CD4-positive, alpha-beta T cell treated with Interleukin-6 at 100 ng/mL for 8 hours (primary cell): ENCODE data around the gene ERC2.

Experiments
- DNase-seq: peaks from one replicate; pipeline ENCODE4 v3.0.0-alpha.2; 2020; ENCODE audit warnings: mixed read lengths, low spot score

ERC2 gene

DNA sequence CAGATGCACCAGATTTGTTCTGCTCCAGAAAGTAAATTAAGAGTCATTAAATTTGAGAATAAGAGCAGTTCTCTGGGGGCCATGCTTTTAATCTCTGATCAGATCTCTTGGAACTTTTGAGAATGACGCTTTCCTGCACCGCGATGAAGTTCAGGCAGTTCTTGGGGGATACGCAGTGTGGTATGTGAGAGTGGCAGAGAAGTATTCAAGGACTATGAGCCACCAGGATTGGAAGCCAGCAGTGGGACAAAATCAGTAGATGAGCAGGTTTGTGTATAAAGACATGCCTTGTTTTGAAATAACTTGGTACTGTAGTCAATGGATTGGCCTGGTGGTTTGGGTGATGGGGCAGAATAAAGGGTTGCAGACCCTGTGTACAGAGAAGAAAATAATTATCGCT is 483.6 kb downstream of the ERC2 start:
- DNase-seq: no peak

DNA sequence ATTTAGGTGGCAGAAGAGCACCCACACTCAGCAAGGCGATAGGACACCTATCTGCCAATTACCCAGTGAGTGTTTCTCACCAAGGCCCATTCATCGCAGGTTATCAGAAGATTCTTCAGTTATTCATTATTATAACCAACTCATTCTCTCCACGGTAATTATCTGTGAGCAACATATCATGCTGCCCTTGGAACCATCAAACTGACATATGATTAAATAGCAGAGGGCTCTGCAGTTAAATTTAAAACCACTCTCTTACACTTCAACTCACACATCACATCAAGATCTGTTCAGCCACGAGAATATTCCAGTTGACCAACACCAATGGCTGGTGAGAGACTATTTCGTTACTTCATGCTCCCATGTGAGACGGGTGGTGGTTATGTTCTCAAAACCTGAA is 489.3 kb downstream of the ERC2 start:
- no peak for DNase-seq

DNA sequence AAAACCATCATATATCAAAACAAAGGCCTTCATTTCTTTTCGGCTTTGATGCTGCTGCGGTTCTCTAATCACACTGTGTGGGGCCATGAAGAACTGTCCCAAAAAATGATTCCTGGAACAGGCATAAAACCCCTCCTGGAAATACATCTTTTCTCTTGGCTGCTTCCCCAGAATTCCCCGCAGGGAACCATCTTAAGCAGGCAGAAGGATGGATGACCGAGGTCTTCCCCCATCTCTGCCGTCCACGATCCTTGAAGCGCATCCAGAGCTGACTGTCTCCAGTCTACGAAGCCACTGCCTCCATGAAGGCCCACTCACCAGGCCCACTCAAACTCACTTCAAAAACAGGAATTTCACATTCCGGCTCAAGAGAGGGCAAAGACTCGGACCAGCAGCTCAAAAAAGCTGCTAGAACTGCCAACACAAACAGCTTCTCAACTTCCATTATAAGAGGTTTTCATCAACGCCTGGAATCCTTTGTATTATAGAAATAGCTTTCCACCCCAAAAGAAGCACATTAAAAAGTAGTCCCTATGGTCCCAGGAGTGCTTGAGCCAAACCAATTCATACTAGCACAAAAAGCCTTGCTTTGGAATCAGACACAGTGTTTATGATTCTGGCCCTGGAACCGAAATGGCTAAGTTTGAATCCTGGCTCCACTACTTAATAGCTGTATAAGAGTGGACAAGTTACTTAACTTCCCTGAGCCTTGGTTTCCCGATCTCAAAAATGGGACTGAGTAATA is 493.7 kb downstream of the ERC2 start:
- no peak for DNase-seq

DNA sequence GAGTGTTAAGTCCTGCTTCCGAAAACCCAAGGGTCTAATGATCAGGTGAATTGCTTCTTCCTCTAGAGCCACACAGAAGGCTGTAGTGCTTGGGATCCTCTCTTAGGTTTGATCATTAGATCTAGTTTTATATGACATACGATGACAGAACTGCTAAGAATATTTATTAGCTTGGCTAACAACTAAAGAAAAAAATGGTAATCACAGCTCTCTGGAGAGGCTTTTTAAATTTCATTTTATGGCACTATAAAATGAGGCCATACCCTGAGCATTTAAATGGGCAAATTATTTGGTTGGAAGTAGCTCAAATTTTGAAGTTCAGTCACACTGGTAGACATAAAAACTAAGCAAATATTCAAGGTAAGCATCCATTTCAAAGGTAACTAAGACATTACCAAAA is 498.6 kb downstream of the ERC2 start:
- DNase-seq: no peak

DNA sequence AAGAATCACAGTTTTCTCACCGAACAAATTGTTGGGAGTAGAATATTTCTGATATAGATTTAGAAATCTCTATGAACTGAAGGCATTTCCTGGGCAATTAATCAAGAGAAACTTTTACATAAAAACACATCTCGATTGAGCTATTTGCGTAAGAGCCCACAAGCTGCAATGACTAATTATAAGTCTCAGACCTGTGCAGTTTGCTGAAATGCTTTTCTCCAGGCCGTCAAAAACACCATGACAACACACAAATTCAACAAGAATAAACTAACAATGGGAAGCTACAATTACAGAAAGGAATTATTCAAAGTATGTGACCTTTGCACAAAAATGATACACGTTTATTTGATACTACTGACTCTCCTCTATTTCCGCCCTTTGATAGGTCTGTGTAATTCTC is 499.9 kb downstream of the ERC2 start:
- no peak for DNase-seq

DNA sequence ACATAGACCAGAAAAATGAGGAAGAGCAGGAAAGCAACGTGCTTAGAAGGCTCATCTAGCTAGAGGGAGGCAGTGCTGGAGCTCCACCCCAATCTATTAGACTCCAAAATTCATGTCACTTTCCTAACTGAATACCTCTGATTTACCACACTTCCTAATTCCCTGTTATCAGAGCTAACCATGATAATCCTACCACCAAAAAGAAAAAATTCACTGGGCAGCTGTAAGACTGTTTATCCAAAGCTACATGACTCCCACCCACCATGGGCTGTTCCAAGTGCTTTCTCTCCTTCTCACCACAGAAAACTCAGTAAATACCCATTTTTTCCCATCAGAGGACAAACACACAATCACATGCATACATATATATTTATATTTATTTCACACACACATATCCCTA is 501.7 kb downstream of the ERC2 start:
- DNase-seq: no peak

DNA sequence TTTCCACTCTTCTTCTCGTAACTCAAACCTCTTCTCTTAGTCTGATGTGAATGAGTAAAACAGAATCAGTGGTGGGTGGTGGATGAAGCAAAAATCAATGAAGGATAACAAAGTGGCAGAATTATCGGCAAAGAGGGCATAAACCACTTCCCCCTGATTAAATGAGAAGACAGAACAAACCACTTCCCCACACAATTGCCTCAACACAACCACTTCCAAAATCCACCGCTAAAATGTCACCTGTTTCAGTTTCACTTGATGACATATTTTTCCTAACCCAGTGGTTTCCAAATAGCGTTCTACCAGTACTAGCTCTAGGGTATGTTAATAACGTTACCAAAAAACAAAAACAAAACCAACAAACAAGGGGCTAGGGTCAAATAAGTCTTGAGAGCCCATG is 502.5 kb downstream of the ERC2 start:
- DNase-seq: no peak

DNA sequence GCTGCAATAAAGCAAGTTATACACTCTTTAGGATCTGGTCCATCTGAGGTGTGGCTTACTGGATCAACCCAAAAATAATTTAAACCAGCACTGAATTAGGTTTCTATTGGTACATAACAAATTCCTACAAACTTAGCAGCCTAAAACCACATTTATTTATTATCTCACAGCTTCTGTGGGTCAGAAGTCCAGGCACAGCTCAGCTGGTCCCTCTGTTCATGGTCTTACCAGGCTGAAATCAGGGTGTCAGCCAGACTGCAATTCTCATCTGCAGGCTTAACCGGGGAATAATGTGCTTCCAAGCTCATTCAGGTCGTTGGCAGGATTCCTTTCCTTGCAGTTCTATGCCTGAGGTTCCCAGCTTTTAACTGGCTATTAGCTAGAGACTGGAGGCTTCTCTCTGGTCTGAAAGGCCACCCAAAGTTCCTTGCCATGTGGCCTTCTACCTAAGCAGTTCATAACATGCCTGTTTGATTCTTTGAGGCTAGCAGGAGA is 503.7 kb downstream of the ERC2 start:
- DNase-seq: no peak

DNA sequence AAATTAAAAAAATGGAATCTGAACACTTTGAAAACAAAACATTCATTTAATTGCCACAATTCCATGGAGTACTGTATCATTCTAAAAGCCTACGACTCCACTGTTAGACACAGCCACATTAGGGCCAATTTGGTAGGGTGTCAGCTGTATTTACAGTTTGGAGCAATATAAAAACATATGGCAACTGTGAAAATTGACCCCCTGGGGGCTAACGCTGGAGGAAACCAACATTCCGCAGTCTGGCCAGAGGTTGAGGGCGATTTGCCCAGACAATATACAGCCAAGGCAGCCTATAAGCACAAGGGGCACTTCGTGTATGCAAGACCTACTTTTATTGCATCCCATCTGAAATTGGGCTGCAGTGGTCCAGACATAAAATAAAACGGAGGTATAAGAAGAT is 504.7 kb downstream of the ERC2 start:
- no peak for DNase-seq

DNA sequence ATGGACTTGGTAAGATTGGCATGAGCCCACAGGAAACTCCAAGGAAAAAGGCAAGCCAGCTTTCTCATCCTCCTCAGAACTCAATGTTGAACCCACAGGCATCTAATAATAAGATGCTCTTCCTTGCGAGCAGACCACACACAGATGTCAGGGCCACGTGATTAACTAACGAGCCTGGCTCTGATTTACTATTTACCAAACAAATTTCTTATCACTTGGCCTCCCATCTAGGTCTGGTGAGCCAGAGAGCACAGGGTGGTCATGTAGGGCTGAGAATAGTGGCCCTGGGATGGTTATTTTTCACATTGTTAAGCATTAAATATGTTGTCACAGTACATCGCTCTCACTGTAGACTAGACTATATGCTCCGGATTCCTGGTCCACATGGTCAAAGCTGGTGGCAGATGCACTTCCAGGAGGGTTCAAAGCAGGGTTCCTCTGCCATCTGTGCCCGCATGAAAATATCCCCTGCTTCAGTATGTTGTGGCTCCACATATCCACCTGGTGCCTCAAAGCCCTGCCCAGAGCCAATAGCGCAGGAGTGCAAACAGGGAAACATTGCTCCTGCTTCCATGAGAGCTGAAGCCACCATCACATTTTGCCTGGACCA is 508.7 kb downstream of the ERC2 start:
- no peak for DNase-seq

DNA sequence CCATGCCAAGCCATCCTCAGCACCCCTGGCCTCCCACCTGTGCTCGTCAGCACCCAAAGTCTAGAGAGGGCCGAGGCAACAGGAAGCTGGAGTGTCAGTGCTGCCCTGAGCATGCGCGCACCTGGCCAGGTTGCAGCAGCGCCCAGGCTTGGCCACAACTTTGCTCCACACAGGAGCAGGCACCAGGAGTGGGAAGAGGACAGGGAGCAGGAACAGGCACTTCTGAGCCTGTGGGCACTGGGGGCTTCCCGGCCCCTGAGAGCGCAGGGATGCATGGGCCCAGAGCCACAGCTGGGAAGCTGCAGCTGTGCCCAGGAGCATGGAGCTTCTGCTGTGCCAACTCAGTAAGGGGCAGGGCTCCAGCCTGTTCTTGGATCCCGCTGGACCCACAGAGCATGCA is 509.7 kb downstream of the ERC2 start:
- no peak for DNase-seq

DNA sequence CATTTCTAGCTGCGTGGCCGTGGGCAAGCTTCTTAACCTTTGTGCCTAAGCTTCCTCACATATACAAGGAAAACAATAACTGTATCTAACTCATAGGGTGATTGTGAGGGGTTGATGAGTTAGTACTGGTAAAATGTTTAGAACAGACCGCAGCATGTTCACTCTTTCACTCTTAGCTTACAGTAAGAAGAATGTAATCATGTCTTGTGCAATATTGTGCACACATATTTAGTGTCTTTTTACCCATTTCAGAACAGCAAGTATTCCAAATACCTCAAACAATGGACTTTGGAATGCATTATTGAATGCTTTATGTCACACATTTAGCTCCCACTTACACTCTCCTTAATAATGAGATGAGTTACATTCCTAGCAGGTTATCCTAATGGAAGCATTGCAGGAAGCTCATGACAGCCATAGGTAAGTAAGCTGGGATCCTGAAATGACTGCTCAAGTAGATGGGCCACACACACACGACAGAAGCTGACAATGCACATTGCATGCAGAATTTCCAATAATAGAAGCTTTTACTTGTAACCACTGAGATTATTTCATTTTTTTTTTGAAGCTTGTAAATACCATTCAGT is 512.3 kb downstream of the ERC2 start:
- no peak for DNase-seq

DNA sequence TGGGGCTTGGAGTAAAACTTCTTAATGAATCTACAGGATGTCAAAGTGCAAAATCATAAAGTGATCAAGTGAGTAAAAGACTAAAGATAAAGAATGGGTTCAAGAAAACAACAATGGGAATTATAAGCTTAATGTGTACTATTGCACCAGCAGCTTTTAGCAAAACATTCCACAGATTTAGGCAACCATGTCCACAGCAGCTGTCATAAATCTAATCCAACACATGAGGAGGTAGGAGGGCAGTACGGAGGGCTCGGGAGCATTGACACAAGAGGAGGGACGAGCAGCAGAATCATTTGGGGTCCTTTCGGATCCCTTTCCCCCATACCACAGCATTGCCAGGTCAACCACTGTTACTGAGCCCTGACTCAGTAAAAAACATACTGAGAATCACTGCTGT is 516.9 kb downstream of the ERC2 start:
- DNase-seq: no peak

DNA sequence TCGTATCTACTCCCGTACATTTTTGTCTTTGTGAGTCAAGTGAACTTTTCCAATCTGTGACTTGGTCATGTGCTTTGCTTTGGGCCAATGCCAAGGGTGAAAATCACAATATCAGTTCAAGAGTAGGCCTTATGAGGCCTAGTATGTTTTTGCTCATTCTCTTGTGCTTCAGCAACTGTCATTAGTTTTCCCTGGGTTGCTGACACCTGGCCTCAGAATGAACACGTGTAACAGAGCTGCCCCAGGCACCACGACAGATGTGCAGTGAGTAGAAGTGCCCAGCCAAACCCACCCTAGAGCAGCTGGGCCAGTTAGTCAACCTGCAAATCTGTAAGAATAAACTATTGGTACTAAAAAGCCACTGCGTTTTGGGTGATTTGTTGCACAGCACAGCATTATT is 520.9 kb downstream of the ERC2 start:
- DNase-seq: no peak

DNA sequence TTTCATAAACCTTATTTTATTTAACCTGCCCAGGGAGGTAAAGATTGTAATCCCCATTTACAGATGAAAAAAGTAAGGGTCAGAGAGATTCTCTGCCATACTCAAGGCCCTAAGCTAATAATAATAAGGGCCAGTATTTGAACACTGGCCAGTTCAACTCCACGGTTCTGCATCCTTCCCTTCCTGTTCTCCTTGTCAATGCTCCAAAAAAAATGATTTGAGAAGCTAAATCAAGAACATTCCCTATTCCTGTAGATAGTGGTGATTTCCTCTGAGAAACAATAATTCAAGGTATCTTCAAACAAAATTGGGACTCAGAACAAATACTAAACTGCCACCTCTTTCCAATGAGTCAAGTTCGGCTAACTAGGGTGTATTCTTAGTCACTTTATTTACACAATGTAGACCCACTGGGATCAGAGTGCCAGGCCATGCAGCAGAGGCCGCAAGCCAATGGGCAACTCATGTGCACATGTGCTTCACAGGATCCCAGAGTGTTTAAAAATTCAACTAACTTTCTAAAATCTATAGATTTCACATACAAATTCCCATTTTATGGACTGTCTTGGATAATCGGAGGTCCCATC is 521.6 kb downstream of the ERC2 start:
- no peak for DNase-seq

DNA sequence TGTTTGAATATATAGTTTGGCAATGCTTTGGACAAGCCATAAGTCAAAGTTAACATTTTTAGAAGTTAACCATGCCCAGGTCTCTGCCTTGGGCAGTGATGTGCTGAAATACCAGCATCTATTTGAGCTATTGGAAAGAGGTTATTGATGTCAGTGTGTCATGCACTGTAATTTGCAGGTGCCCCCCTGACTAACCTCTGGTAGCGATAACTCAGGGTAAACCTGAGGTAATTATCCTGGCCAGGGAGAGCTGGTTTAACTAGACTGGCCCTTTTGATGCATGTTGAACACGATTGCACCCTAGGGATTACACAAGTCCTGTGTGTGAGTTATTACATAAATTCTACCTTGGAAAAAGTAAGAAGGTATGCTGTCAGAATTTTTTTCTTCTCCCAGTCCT is 525.4 kb downstream of the ERC2 start:
- DNase-seq: no peak

DNA sequence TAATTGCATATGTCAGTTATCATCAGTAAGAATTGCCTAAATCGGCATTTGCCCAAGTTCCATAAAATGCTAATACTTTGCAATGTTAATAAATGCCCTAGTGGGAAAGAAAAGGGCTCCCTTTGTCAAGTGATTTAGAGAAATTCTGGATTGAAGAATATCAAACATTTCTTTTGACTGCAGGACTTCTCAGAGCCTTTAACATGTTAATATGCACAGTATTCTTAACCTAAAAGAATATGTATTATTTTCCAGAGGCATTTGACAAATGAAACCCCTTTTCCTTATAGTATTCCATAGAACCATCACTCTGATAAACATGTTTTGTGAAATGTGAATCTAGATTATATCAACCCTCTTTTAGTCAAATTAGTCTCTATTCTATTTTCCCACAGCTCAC is 529.0 kb downstream of the ERC2 start:
- DNase-seq: no peak

DNA sequence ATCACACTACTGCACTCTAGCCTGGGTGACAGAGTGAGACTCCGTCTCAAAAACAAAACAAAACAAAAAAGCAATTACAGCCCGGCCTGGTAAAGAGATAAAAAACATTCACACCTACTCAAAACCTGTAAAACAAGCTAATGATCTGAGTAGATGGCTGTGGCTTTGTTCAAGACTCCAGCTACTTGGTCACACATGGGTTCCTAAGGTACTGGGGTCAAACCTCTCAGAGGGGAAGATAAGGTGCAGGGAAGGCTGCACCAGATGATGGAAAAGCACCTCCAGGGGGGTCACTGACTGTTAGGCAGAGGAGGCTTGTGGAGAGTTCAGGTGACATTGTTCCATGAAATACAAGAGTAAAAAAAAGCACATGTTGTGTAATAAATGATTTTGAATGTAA is 531.0 kb downstream of the ERC2 start:
- no peak for DNase-seq

DNA sequence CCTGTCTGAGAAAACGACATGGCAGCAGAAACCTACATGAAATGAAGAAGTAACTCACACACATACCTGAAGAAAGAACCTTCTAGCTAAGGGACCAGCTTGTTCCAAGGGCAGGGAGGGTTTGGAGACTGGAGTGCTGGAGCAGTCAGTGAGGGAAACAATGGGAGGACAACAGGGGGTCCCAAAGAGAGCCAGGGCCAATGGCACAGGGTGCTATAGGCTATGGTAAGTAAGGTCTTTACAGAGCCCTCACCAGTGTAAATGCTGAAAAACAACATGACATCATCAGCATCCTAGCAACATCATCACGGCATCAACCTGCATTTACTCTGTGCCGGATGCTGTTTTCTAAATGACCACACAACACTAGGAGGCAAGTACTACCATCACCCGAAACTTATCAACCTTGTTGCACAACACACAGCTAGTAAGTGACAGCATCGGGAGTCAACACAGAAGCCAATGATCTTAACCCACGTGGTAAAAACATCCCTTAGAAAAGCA is 531.7 kb downstream of the ERC2 start:
- no peak for DNase-seq

DNA sequence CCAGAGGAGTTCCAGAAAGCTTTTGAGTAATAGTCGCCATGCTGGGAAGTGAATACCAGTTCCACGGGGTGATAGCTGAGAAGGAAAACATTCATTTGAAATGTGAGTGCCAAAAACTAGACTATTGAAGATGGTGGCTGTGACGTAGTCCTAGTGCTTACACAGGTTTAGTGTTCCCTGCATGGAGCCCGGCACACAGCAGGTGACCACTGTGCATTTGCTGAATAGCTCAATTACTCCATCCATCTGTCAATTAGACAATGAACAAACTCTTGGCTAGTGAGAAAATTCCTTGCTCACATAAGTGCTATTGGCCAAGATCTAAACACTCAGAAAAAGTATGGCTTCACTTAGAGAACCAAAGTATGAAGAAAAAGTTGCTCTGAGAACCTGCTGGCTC is 533.0 kb downstream of the ERC2 start:
- no peak for DNase-seq

DNA sequence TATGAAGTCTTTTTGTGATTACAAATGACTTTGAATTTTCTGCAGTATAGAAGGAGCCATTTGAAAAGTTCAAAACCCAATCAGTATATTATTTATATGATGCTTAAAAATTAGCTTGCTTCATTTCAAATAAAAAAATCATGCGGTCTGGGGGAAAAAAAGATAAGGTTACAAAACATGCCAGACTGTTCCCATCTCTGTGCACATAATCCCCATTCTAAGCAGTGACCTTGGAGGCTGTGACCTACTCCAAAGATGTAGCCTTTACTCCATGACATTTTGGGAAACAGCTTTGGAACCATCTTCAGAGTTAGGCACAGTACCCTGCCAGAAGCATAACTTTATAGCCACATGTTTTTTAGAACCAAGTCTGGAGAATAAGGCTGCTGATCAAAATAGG is 533.5 kb downstream of the ERC2 start:
- no peak for DNase-seq

DNA sequence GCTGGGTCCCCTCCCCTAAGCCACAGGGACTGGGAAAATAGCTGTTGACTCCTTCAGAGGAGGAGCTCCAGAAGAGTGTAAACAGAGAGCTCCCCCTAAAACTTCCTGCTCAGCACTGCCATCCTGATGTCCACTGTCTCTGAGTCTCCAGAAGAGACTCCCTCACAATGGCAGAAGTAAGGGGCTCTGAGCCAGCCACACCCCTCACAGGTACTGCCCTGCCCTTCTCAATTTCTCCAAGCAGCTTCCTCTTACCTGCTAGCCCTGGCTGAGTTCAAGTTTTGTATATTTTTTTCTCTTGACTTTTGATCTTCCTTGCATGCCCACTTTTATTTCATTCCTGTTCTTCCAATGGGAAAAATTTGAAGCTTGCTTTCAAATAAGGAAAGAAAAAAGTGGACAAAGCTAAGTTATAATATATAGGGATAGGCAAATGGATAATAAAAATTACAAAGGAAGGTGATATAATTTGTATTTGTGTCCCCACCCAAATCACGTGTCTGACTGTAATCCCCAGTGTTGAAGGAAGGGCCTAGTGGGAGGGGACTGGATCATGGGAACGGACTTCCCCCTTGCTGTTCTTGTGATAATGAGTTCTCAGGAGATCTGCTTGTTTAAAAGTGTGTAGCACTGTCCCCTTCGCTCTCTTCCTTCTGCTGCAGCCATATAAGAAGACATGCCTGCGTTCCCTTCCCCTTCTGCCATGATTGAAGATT is 539.0 kb downstream of the ERC2 start:
- DNase-seq: no peak
